ENCODE results near the gene MINDY4. TPM values are rescaled to one million over a fixed set of nuclear protein-coding genes. Genes with fewer than 3 reads are reported as not detected.

The MINDY4 gene
- total RNA-seq, 1 donor: 13.2 TPM

- DNase-seq (ENCODE audit: low read depth): no peak
- TF ChIP-seq CTCF (IDR thresholded peaks at IDR 0.05; ENCODE audit: insufficient read depth, low read length): no peak
- no peak overlapping the region for H3K4me3 ChIP-seq (ENCODE audit: low read depth, low read length)
Measured at GRCh38 chr7:30923774-30924413, 152.7 kb downstream of the MINDY4 start.

GRCh38 chr7:30924624-30925023, 153.4 kb downstream of the MINDY4 start:
- no peak for DNase-seq (ENCODE audit: low read depth)
- no peak overlapping the region for H3K4me3 ChIP-seq (ENCODE audit: low read depth, low read length)
- no peak for TF ChIP-seq CTCF (IDR thresholded peaks at IDR 0.05; ENCODE audit: insufficient read depth, low read length)

- TF ChIP-seq CTCF (IDR thresholded peaks at IDR 0.05; ENCODE audit: insufficient read depth, low read length): no peak
- no peak for DNase-seq (ENCODE audit: low read depth)
- no peak overlapping the region for H3K4me3 ChIP-seq (ENCODE audit: low read depth, low read length)
Measured at GRCh38 chr7:30925117-30925516, 153.9 kb downstream of the MINDY4 start.

- no peak for DNase-seq (ENCODE audit: low read depth)
- no peak overlapping the region for H3K4me3 ChIP-seq (ENCODE audit: low read depth, low read length)
Measured at GRCh38 chr7:30925913-30926312, 154.7 kb downstream of the MINDY4 start.

GRCh38 chr7:30926313-30926712, 155.1 kb downstream of the MINDY4 start:
- DNase-seq (ENCODE audit: low read depth): no peak
- H3K4me3 ChIP-seq (ENCODE audit: low read depth, low read length): no peak overlapping the region
- no peak for TF ChIP-seq CTCF (IDR thresholded peaks at IDR 0.05; ENCODE audit: insufficient read depth, low read length)

More at GRCh38 chr7:30925913-30926312, 154.7 kb downstream of the MINDY4 start:
- no peak for TF ChIP-seq CTCF (IDR thresholded peaks at IDR 0.05; ENCODE audit: insufficient read depth, low read length)

- no peak for DNase-seq (ENCODE audit: low read depth)
- TF ChIP-seq CTCF (IDR thresholded peaks at IDR 0.05; ENCODE audit: insufficient read depth, low read length): no peak
- no peak overlapping the region for H3K4me3 ChIP-seq (ENCODE audit: low read depth, low read length)
Measured at GRCh38 chr7:30927040-30927439, 155.8 kb downstream of the MINDY4 start.

GRCh38 chr7:30927559-30927958, 156.3 kb downstream of the MINDY4 start:
- TF ChIP-seq CTCF (IDR thresholded peaks at IDR 0.05; ENCODE audit: insufficient read depth, low read length): no peak
- no peak overlapping the region for H3K4me3 ChIP-seq (ENCODE audit: low read depth, low read length)
- no peak for DNase-seq (ENCODE audit: low read depth)
